Right cardiac atrium (tissue), 5 donors: ENCODE measurements around the gene FOXP1. TPM values are rescaled to one million over a fixed set of nuclear protein-coding genes. Genes with fewer than 3 reads are reported as not detected.

Experiments used
- ATAC-seq, 2 donors: fragments of 200-7000 bp; cut with Tn5 transposase; one replicate each; pipeline versions ENCODE4 v1.8.0 to v1.9.1; 2020; ENCODE audit warnings: moderate library complexity in 2 of 2, mild to moderate bottlenecking in 1 of 2
- DNase-seq, 3 donors: peaks; one replicate each; pipeline ENCODE4 v3.0.0-alpha.2; 2020
- H3K27ac ChIP-seq: one replicate; pipeline ENCODE4 v1.5.1; 2013; ENCODE audit warnings: mild to moderate bottlenecking, low read length, control low read depth, moderate library complexity
- H3K27me3 ChIP-seq: one replicate; pipeline ENCODE4 v1.6.1; 2013; ENCODE audit not compliant: control insufficient read depth, insufficient read depth
- H3K4me1 ChIP-seq: one replicate; pipeline ENCODE4 v1.6.1; 2013; ENCODE audit warnings: low read length; ENCODE audit not compliant: control insufficient read depth, insufficient read depth
- H3K4me3 ChIP-seq: one replicate; pipeline ENCODE4 v1.5.1; 2013; ENCODE audit warnings: low read length, control low read depth
- H3K9me3 ChIP-seq: one replicate; pipeline ENCODE4 v1.6.1; 2013; ENCODE audit warnings: low read length; ENCODE audit not compliant: control insufficient read depth
- WGBS: extraction: QIAGEN DNeasy Blood & Tissue Kit; methylation state at CpG from one replicate; pipeline ENCODE4 v1.1.7; 2013; 5-methylcytosine and 5-hydroxymethylcytosine counted together
- intact Hi-C, 4 donors: fragments of 100-400 bp; cut with DNase I; formaldehyde crosslinking; loops; one replicate each; pipeline versions ENCODE4 v1.11.0 to v1.14.0; 2022 to 2023
- polyA plus RNA-seq: library from polyadenylated mRNA; stranded (reverse); fragments of 200-250 nt; gene quantifications from one replicate; pipeline ENCODE4 v1.2.3, GENCODE V29; 2013
- total RNA-seq, 4 donors: library from RNA; stranded (reverse); fragmentation: NEBNext Ultra II Directional; extraction: Animal tissue kit (Norgen Biotek cat#: 25700); gene quantifications; one replicate each; pipeline ENCODE4 v1.2.1, GENCODE V29; 2021
- donor health status: healthy with polysubstance abuse.
- donor health status: DM: no; HTN: yes; CAD: no.
- donor health status: DM: no; HTN: no; CAD: no.
- donor health status: DM: no; HTN: yes; CAD: no; lungs with severe emphysema.
- donor health status: DM: yes; HTN: yes; CAD: no.

FOXP1 gene
- total and polyA plus RNA-seq, 5 donors: 13.6 to 63.4 (median 57.4) TPM

DNA sequence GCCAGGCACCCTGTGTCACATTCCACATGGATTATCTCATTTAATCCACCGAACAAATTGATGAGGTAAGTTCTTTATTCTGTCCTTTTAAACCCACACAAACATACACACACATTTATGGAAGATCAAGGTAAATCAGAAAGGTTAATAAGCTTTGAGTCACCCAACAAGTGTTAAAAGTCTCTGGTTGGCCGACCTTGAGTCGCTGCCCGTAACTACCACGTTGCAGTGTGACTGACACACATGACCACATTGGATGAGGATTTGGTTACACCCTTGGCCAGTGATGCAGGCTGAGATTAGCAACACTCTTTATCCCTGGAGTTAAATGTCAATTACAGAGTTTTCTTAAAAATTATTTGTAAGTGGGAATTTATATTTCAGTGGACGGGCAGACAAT, 19.2 kb downstream of the FOXP1 start:
- no peak overlapping the region for H3K27ac ChIP-seq
- intact Hi-C loops: no loop called here
- 88% methylated on average over 6 of the region's 6 CpGs for WGBS
- DNase-seq (no peak), ATAC-seq (no peak)
- no peak overlapping the region for H3K4me3 ChIP-seq
- H3K4me1 ChIP-seq: no peaks in the 10 kb centered on the region
- H3K27me3 ChIP-seq: no peaks in the 10 kb centered on the region
- H3K9me3 ChIP-seq: no peaks in the 10 kb centered on the region

DNA sequence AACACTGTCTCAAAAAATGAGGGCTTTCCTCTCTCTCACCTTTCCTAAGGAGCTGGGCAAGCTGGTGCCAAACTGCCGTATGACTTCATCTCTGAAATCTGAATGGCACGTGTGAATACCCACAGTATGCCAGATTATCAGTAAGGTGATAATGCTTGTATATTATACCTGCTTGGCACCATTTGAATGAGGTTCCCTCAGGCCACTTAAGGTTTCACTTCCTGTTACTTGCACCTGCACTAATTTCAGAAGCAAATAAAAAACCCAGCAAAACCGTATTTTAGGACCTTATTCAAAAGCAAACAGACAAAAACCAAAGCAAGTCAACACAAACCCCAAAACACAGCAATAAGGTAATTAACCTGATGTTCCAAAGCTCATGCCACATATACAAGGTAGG, 19.7 kb downstream of the FOXP1 start:
- Histone ChIP-seq H3K4me3 (no peak overlapping the region), H3K9me3 (no peaks in the 10 kb centered on the region), H3K4me1 (no peaks in the 10 kb centered on the region), H3K27me3 (no peaks in the 10 kb centered on the region), H3K27ac (no peak overlapping the region)
- WGBS: 59% methylated on average over 3 of the region's 3 CpGs
- ATAC-seq (no peak), DNase-seq (no peak)
- intact Hi-C loops: no loop called here

DNA sequence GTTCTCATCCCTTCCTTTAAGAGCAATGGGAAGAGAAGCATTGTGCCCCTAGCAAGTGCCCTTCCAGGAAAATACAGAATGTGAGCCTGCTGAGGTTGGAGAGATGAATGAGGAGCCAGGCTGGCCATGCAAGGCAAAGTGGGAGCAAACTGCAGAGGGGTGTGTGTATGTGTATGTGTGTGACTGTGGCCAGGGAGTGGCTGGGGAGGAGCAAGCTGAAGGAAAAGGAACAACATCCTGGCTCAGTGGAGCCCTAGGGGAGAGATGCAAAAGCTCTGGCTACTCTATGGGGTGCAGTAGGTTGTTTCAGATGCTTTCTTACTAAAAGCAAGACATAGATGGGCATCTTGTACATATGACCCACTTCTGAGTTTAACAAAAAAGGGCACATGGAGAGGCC, 20.6 kb downstream of the FOXP1 start:
- intact Hi-C loops: no loop called here
- no peak overlapping the region for H3K4me3 ChIP-seq
- no peak overlapping the region for H3K27ac ChIP-seq
- H3K27me3 ChIP-seq: no peaks in the 10 kb centered on the region
- ATAC-seq (peak in 1 of 2 donors; percentile 55), DNase-seq (no peak)
- no peaks in the 10 kb centered on the region for H3K9me3 ChIP-seq
- H3K4me1 ChIP-seq: no peaks in the 10 kb centered on the region

DNA sequence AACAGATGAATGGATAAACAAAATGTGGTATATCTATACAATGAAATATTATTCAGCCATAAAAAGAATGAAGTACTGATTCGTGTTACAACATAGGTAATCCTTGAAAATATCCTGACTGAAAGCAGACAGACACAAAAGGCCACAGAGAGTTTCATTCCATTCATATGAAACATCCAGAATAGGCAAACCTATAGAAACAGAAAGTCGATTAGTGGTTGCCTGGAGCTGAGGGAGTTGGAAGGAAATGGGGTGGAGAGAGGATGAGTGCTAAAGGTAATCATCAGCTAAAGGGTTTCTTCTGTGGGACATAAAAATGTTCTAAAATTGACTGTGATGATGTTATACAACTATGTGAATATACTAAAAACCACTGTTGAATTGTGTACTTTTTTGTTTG, 22.9 kb downstream of the FOXP1 start:
- no peak overlapping the region for H3K27ac ChIP-seq
- ATAC-seq (no peak), DNase-seq (no peak)
- over 99% methylated on average over 2 of the region's 2 CpGs for WGBS
- H3K4me3 ChIP-seq: no peak overlapping the region
- no peaks in the 10 kb centered on the region for H3K4me1 ChIP-seq
- no peaks in the 10 kb centered on the region for H3K27me3 ChIP-seq
- H3K9me3 ChIP-seq: no peaks in the 10 kb centered on the region
- intact Hi-C loops: no loop called here

DNA sequence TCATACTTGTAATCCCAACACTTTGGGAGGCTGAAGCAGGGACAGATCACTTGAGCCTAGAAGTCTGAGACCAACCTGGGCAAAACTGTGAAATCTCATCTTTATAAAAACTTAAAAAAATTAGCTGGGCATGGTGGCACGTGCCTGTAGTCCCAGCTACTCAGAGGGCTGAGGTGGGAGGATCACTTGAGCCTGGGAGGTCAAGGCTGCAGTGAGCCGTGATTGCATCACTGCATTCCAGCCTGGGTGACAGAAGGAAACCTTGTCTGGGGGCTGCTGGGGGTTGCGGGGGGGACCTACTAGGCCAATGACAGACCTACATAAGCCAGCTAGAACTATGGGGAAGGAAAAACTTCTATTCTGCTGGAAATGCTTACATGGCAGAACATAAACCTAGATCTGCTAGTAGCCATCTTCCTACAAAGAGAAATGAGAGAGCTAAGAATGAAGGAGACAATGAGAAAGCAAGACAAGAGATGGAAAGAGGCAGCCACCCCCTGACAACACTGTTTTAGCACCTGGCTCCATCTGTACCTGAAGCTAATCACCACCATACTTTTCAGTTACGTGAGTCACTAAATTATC, 23.9 kb downstream of the FOXP1 start:
- intact Hi-C loops: no loop called here
- DNase-seq (no peak), ATAC-seq (no peak)
- Histone ChIP-seq H3K4me1 (no peaks in the 10 kb centered on the region), H3K9me3 (no peaks in the 10 kb centered on the region), H3K27ac (no peak overlapping the region), H3K4me3 (no peak overlapping the region), H3K27me3 (no peaks in the 10 kb centered on the region)
- WGBS: 91% methylated on average over 4 of the region's 4 CpGs

DNA sequence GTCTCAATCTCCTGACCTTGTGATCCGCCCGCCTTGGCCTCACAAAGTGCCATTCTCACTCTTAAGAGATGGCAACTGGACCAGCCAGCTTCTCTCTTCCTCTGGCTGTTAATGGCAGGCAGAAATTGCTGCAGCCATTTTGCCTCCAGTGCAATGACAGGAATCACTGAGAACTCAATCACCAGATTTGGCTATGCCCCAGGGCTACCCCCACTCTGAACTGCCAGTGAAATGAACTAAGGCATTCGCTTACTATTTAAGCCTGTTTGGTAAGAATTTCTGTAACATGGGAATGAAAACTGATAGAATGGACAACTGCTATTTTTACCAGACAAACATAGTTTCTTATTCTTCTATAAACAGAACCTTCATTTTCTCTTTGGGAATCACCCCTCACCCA, 24.5 kb downstream of the FOXP1 start:
- no peak overlapping the region for H3K4me3 ChIP-seq
- no peaks in the 10 kb centered on the region for H3K4me1 ChIP-seq
- DNase-seq: no peak
- no peaks in the 10 kb centered on the region for H3K27me3 ChIP-seq
- intact Hi-C loops: no loop called here
- ATAC-seq: no peak
- no peak overlapping the region for H3K27ac ChIP-seq
- WGBS: 93% methylated on average over 3 of the region's 3 CpGs
- no peaks in the 10 kb centered on the region for H3K9me3 ChIP-seq

DNA sequence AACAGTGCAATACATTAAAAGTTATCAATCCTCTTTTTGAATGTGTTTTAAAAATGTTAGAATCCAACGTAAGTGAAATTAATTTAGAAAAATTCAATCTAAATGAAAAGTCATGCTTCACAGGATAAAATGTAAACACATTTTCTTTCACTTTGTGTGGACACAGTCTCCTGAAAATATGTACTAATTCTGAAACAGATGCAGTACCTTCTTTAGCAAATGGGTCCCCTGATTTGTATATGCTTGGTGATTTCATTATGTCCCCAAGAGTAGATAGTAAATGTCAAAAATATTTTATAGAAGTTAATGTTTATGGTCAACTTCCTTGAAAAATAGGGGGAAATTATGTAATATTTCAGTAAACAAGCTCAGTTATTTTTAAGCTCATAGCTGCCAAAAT, 28.9 kb downstream of the FOXP1 start:
- DNase-seq: no peak
- no peak for ATAC-seq
- H3K9me3 ChIP-seq: no peaks in the 10 kb centered on the region
- H3K4me1 ChIP-seq: no peaks in the 10 kb centered on the region
- no peak overlapping the region for H3K4me3 ChIP-seq
- H3K27me3 ChIP-seq: no peaks in the 10 kb centered on the region
- intact Hi-C loops: no loop called here
- 96% methylated on average over 1 of the region's 1 CpG for WGBS
- no peak overlapping the region for H3K27ac ChIP-seq

DNA sequence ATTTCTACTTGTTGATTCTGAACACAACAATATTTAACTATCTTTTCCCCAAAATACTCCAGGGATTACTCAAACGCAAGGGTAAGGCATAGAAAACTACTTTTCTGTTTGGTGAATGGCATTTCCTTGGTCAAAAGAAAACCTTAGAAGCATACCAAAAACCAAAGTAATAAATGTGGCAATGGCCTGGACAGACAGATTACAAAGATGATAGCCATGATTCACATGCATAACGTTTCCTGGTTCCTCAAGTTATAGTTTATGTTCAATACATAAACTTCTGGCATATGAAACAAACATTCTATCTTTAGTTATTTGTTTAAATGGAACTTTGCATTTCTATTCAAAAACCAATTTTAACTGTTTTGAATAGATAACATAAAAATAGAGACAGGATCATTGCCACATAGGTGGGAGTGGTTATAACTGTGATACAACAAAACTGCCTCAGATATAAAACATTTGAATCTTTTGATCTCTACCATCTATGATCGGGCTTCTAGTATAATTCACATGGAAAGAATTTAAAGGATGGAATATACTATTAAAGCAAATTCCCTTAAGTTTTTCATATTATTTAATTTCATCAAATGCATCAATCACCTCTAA, 32.1 kb downstream of the FOXP1 start:
- 87% methylated on average over 3 of the region's 3 CpGs for WGBS
- no peak overlapping the region for H3K27ac ChIP-seq
- no peak overlapping the region for H3K4me3 ChIP-seq
- H3K4me1 ChIP-seq: no peaks in the 10 kb centered on the region
- DNase-seq (no peak), ATAC-seq (no peak)
- H3K9me3 ChIP-seq: no peaks in the 10 kb centered on the region
- no peaks in the 10 kb centered on the region for H3K27me3 ChIP-seq
- intact Hi-C loops: no loop called here

DNA sequence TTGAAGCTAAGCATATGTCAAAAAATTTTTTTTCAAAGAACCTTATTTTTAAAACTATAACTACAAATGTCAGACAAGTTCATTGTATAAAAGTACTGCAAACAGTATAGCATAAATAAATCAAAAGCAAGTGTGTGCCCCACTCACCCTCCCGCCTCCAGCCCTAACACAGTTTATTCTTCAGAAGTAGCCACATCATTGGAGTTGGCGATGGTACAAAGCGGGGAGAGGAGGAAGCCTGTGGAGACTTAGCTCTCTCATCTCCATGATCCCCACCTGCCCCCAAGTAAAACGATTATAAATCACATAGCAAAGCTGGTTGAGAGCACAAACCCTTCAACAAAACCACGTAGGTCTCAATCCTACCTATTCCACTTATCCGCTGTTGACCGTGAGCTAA, 33.6 kb downstream of the FOXP1 start:
- Histone ChIP-seq H3K4me3 (no peak overlapping the region), H3K4me1 (no peaks in the 10 kb centered on the region), H3K9me3 (no peaks in the 10 kb centered on the region), H3K27me3 (no peaks in the 10 kb centered on the region), H3K27ac (no peak overlapping the region)
- intact Hi-C loops: no loop called here
- ATAC-seq (no peak), DNase-seq (no peak)
- 93% methylated on average over 7 of the region's 7 CpGs for WGBS

DNA sequence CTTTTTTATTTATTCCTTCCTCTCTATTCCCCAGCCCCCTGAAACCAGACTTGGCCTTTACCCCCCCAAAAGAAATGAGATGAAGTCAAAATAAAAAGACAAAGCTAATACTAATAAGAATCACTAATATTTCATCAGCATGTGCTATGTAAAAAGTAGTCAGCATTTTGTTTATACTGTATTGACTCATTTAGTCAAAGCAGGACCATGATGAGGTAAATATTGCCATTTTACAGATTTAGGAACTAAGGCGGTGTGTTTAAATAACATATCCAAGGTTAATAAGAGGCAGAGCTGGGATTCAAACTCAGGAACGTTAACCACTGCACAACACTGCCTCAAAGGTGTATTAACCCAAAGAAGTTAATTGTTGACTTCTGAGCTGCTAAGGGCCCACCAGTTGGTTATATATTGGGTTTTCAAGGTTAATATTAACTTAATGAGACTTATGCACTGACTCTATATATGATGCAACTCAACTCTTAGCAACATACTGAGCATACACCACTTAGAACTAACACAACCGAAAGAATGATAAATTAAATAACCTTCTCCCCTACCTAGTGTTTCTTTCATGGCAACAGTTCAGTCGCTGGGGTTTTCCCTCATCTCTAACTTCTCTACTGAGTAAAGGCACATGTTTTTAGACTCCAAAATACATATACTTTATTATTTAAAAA, 34.7 kb downstream of the FOXP1 start:
- intact Hi-C loops: no loop called here
- Histone ChIP-seq H3K27ac (no peak overlapping the region), H3K9me3 (no peaks in the 10 kb centered on the region), H3K4me1 (no peaks in the 10 kb centered on the region), H3K4me3 (no peak overlapping the region), H3K27me3 (no peaks in the 10 kb centered on the region)
- DNase-seq (no peak), ATAC-seq (no peak)
- 97% methylated on average over 4 of the region's 4 CpGs for WGBS

DNA sequence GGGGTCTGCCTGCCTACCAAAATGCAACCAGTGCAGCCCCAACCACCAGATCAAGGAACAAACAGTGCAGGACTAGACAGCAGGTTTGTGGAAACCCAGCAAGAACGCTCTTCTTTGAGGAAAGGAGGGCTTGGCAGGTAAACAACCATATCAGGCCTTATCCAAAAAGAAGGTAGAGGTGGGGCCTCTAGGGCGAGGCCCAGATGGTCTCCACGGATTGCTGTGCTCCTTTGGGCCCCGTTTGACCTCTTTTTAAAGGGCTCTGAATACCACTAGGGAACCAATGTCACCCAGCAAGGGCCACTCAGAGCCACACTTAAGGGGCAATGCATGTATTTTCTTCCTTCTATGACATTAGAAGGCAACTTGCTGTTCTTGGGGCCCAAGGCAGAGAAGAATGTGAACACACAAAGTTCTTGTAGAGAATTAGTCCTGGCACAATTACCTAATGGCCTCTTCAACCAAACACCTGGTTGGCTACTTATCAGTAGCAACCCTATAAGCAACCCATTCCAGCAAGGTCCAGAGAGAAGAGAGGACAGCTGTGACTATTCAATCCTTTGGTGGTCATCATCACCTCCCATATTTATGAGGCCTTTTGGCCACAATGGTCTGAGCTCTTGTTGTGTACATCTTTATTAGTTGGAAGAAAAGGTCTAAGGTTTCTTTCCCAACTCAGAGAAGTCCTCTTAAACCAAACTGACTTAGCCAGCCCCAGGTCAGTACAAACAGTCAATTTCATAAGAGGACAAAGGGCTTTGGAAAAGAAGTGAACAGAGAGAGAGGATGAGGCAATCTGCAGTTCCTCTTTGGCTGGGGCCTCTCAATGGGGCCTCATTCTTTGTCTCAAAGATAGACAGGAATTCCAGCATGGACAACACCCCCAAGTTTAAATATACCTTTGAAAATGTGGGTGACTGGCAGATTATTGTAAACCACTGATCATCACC, 36.0 kb downstream of the FOXP1 start:
- intact Hi-C loops: no loop called here
- no peak overlapping the region for H3K4me3 ChIP-seq
- peaks cover 7% of the 10 kb centered on the region for H3K4me1 ChIP-seq
- no peak for DNase-seq
- WGBS: 91% methylated on average over 4 of the region's 4 CpGs
- no peaks in the 10 kb centered on the region for H3K9me3 ChIP-seq
- peak overlapping the region; percentile 33 for H3K27ac ChIP-seq
- H3K27me3 ChIP-seq: no peaks in the 10 kb centered on the region
- peak in 1 of 2 donors; percentile 59 for ATAC-seq
